Ovary (tissue), 3 donors: ENCODE data around the gene ADAMTS20.

Source experiments
- CTCF ChIP-seq, 3 donors: fragments of 450-650 bp in 2 of 3; fragments of 200-600 bp in 1 of 3; IDR thresholded peaks; one replicate each; pipeline versions ENCODE4 v1.5.1 to v1.8.0; 2016 to 2022; ENCODE audit warnings: antibody characterized with exemption in 3 of 3, mild to moderate bottlenecking in 1 of 3
- POLR2A ChIP-seq: fragments of 450-650 bp; IDR thresholded peaks from one replicate; pipeline ENCODE4 v1.6.1; 2017; ENCODE audit warnings: antibody characterized with exemption, mild to moderate bottlenecking, moderate library complexity
- donor health status: DM: no; HTN: no; CAD: no.

GRCh38 chr12:43444940-43445564, 107.0 kb downstream of the ADAMTS20 start:
- TF ChIP-seq CTCF (IDR thresholded peaks at IDR 0.05), result peak in 1 of 3 donors; percentile 8
- no peak for TF ChIP-seq POLR2A
